ENCODE results near the gene ZSWIM9. TPM values are rescaled to one million over a fixed set of nuclear protein-coding genes. Genes with fewer than 3 reads are reported as not detected.

ZSWIM9 gene
- total and polyA plus RNA-seq, 2 donors (not counting 3 experiments of a cell fraction or from before 2014, with no cell fraction given): 1.0 to 8.6 TPM

DNA sequence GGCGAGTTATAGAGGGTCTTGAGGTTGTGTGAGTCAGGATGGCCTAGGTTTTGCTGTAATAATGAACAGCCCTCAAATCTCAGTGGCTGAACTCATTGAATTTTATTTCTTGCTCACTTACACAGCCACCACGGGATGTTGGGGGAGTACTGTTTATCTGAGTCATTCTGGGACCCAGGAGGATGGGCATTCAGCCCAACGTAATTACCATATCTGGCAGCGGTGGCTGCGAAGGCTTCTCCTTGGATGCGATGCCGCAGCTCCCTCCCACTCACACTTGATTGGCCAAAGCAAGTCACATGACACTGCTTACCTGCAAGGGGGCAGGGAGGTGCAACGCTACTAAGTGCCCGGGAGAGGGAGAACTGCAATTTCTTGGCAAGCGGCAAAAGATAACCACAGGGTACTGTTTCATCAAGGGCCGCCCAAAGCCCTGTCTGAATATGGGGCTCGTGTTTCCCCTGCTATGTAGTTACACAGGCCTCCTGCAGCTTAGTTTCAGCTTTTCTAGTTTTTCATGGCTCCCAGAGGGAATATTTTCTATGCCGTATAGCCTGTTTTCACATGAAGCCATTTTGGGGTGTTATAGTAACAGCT, 19.9 kb downstream of the ZSWIM9 start:
- Histone ChIP-seq H3K9me3 (replicated peaks; ENCODE audit: control insufficient read depth, insufficient read depth, low read length) (no peaks in the 10 kb centered on the region), H4K20me1 (replicated peaks; ENCODE audit: control insufficient read depth, extremely low read depth, insufficient read depth, low read length) (no peaks in the 10 kb centered on the region), H3K9me1 (replicated peaks; ENCODE audit: control insufficient read depth, extremely low read depth, insufficient read depth, low read length) (no peaks in the 10 kb centered on the region), H3K27me3 (ENCODE audit: control insufficient read depth in 2 of 2, insufficient read depth in 2 of 2, low read length in 2 of 2) (no peaks in the 10 kb centered on the region), H3K27ac (ENCODE audit: insufficient read depth, low read depth, low read length) (no peak overlapping the region), H3K4me1 (ENCODE audit: control insufficient read depth, extremely low read depth, insufficient read depth, low read length) (no peaks in the 10 kb centered on the region), H3K4me2 (ENCODE audit: insufficient read depth, low read length) (no peak overlapping the region), H3K4me3 (replicated peaks in 1 of 3; ENCODE audit: insufficient read depth in 1 of 3, low read depth in 1 of 3, low read length in 3 of 3) (no peak overlapping the region), H3K79me2 (ENCODE audit: control insufficient read depth, insufficient read depth, low read length) (no peaks in the 10 kb centered on the region), H2AFZ (ENCODE audit: low read depth, low read length) (no peak overlapping the region), H3K36me3 (ENCODE audit: control insufficient read depth in 2 of 2, extremely low read depth in 1 of 2, insufficient read depth in 2 of 2, low read length in 2 of 2) (no peaks in the 10 kb centered on the region), H3K9ac (replicated peaks; ENCODE audit: extremely low read depth, insufficient read depth, low read length) (no peak overlapping the region)
- FAIRE-seq (no peak), DNase-seq (ENCODE audit: low read depth, low spot score) (no peak)
- intact Hi-C loops (cut with micrococcal nuclease): no loop called here
- ChIA-PET CTCF (interaction anchor here (1.3 to 2.4 kb wide), 5 partner anchors 9 to 83 kb away, joined by 3 to 11 read pairs (median 5); no protein-coding TSS in a partner anchor), POLR2A (no interaction called here)
- TF ChIP-seq MYC (IDR thresholded peaks at IDR 0.05; ENCODE audit: low read depth, low read length) (no peak), POLR2AphosphoS5 (IDR thresholded peaks at IDR 0.05; ENCODE audit: insufficient read depth, low read depth, low read length) (no peak), JUN (IDR thresholded peaks at IDR 0.05; ENCODE audit: borderline replicate concordance, insufficient read depth, insufficient read length, low read depth) (no peak), EZH2 (IDR thresholded peaks at IDR 0.05; ENCODE audit: borderline replicate concordance, low read depth, low read length, severe bottlenecking) (no peak), POLR2A (IDR thresholded peaks at IDR 0.05; ENCODE audit: low read depth, low read length) (no peak), FOS (IDR thresholded peaks at IDR 0.05; ENCODE audit: borderline replicate concordance, insufficient read depth, low read length) (no peak), GATA2 (IDR thresholded peaks at IDR 0.05; ENCODE audit: insufficient read depth, insufficient read length, low read depth, low read length) (no peak)
- TF ChIP-seq, protein P1, sequence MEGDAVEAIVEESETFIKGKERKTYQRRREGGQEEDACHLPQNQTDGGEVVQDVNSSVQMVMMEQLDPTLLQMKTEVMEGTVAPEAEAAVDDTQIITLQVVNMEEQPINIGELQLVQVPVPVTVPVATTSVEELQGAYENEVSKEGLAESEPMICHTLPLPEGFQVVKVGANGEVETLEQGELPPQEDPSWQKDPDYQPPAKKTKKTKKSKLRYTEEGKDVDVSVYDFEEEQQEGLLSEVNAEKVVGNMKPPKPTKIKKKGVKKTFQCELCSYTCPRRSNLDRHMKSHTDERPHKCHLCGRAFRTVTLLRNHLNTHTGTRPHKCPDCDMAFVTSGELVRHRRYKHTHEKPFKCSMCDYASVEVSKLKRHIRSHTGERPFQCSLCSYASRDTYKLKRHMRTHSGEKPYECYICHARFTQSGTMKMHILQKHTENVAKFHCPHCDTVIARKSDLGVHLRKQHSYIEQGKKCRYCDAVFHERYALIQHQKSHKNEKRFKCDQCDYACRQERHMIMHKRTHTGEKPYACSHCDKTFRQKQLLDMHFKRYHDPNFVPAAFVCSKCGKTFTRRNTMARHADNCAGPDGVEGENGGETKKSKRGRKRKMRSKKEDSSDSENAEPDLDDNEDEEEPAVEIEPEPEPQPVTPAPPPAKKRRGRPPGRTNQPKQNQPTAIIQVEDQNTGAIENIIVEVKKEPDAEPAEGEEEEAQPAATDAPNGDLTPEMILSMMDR (IDR thresholded peaks at IDR 0.05; ENCODE audit: extremely low read depth in 1 of 2, insufficient read depth in 1 of 2, low read depth in 1 of 2, low read length in 2 of 2): no peak
- TF ChIP-seq, protein P2, sequence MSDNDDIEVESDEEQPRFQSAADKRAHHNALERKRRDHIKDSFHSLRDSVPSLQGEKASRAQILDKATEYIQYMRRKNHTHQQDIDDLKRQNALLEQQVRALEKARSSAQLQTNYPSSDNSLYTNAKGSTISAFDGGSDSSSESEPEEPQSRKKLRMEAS (IDR thresholded peaks at IDR 0.05; ENCODE audit: insufficient read depth, insufficient read length): no peak
- BruUV-seq (replicated peaks): no TSS peak
- dilution Hi-C loops (cut with MboI; ENCODE audit: extremely low pct_ligation_motif_present, low sequenced_read_pairs): no loop called here

Measured in endothelial cell of umbilical vein (primary cell).